Activated T-cell treated with anti-CD3 and anti-CD28 coated beads, Interleukin-2, amount 50 U/mL, for 4 hours (primary cell): Measurements from ENCODE around the gene TTYH2. TPM values are rescaled to one million over a fixed set of nuclear protein-coding genes. Genes with fewer than 3 reads are reported as not detected.
"Not testable (repeated sequence)": the region's sequence is repeated elsewhere in the genome, so short reads cannot be mapped to it uniquely, and the experiment has no call there.

Experiments used
- ATAC-seq, 2 donors: fragments of 200-7000 bp; cut with Tn5 transposase; one replicate each; pipeline ENCODE4 v1.10.0; 2021
- DNase-seq: peaks from one replicate; pipeline ENCODE4 v3.0.0-alpha.2; 2020
- H3K27me3 Mint-ChIP-seq: one replicate; pipeline ENCODE4 v1.8.0; 2021; ENCODE audit warnings: low read depth, mixed read lengths
- H3K36me3 Mint-ChIP-seq: one replicate; pipeline ENCODE4 v1.8.0; 2022; ENCODE audit warnings: mixed read lengths; ENCODE audit not compliant: insufficient read depth
- H3K4me1 Mint-ChIP-seq: one replicate; pipeline ENCODE4 v1.8.0; 2021; ENCODE audit warnings: low read depth, mixed read lengths
- H3K4me3 Mint-ChIP-seq: one replicate; pipeline ENCODE4 v1.8.0; 2021; ENCODE audit warnings: mild to moderate bottlenecking, moderate library complexity, mixed read lengths
- H3K9me3 Mint-ChIP-seq: one replicate; pipeline ENCODE4 v1.8.0; 2021; ENCODE audit warnings: mixed read lengths
- total RNA-seq, 3 donors: library from RNA; stranded (reverse); gene quantifications; one replicate each; pipeline ENCODE4 v1.2.1, GENCODE V29; 2021

The TTYH2 gene
- total RNA-seq, 3 donors from 2014 or later: 2.0 to 4.5 (median 3.5) TPM

DNA sequence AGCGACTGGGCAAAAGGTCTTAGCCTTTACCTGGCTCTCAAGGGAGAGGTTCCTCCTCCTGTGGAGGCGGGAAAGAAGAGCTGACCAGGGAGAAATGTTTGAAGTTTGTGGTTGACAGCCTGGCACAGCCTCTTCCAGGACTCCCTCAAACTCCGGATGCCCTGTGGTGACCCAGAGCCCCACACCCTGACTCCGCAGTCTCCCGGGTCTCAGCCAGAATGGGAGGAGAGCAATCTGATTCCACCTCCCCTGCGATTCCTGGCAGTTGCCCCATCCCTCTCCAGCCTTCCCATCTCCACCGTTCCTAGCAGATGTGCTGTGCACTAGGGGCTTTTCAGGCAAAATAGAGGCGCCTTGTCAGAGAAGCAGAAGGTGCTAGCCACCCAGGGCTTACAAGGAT is 55.2 kb downstream of the TTYH2 start:
- Mint-ChIP-seq H3K9me3 (no peaks in the 10 kb centered on the region), H3K27me3 (peaks cover 7% of the 10 kb centered on the region), H3K4me1 (peaks cover 16% of the 10 kb centered on the region), H3K4me3 (no peak overlapping the region), H3K36me3 (no peaks in the 10 kb centered on the region)
- ATAC-seq (no peak), DNase-seq (no peak)

DNA sequence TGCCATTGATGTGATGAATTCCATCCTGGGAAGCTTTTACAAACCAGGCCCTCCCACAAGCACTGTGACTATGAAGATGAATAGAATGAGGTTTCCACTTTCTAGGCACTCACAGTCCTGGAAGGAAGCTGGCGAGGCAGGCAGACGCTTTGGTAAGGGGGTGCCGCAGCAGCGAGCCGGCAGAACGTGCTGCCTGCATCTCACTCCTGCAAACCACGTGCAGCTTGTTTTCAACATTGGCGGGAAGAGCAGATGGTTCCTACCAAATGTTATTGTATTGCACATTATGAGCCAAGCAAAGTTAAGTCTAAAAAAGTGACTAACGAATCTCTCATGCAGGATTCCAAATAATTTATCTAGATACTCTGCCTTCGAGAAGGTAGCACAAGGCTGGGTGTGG is 57.0 kb downstream of the TTYH2 start:
- no peak for DNase-seq
- no peaks in the 10 kb centered on the region for H3K36me3 Mint-ChIP-seq
- no peak for ATAC-seq
- no peaks in the 10 kb centered on the region for H3K9me3 Mint-ChIP-seq
- H3K27me3 Mint-ChIP-seq: peaks cover 11% of the 10 kb centered on the region
- H3K4me3 Mint-ChIP-seq: no peak overlapping the region
- H3K4me1 Mint-ChIP-seq: peaks cover 32% of the 10 kb centered on the region

DNA sequence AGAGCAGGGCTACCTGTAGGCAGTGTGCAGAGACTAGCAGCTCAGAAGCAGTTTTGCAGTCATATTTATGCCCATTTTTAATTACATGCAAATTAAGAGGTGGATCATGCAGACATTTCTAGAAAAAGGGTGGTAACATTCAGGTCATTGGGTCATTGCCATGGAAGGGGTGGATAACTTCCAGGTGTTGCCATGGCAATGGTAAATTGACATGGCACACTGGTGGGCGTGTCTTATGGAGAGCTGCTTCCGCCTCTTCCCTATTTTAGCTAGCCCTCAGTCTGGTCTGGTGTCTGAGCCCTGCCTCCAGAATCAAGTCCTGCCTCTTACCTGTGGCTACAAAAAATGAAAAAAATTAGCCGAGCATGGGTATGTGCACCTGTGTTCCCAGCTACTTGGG is 57.9 kb downstream of the TTYH2 start:
- H3K9me3 Mint-ChIP-seq: no peaks in the 10 kb centered on the region
- H3K27me3 Mint-ChIP-seq: peaks cover 11% of the 10 kb centered on the region
- peaks cover 38% of the 10 kb centered on the region for H3K4me1 Mint-ChIP-seq
- H3K4me3 Mint-ChIP-seq: no peak overlapping the region
- ATAC-seq (no peak), DNase-seq (no peak)
- H3K36me3 Mint-ChIP-seq: no peaks in the 10 kb centered on the region

DNA sequence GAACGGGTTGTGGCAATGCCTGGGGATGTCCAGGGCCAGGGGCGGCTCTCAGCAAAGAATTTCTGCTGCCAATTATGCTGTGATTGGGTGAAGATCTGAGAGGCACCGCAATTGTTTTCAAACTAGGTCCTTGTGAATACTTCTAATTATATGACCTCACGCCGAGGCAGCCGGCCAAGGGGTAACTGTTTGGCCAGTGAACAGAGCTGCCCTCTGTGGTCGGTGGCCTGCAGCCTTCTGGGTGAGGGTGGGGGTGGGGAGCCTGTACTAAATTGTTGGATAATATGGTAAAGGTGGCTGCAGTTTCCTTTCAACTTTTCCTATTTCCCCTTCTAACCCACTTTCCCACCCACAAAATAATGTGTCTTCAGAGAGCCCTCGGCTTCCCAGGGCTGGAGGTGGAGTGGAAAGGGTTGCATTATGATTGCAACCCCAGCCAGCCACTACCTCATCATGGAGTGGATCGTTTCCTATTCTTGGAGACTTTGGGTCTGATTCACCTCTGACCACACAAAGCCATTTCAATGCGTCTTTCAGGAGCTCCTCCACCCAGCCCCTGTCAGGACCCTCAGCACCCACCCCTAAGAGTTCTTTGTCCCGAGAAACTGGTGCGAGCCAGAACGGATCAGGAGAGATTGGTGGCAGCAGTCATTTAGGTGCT is 58.7 kb downstream of the TTYH2 start:
- no peaks in the 10 kb centered on the region for H3K36me3 Mint-ChIP-seq
- no peak for DNase-seq
- no peaks in the 10 kb centered on the region for H3K9me3 Mint-ChIP-seq
- H3K4me3 Mint-ChIP-seq: no peak overlapping the region
- no peak for ATAC-seq
- peaks cover 38% of the 10 kb centered on the region for H3K4me1 Mint-ChIP-seq
- H3K27me3 Mint-ChIP-seq: peaks cover 11% of the 10 kb centered on the region

DNA sequence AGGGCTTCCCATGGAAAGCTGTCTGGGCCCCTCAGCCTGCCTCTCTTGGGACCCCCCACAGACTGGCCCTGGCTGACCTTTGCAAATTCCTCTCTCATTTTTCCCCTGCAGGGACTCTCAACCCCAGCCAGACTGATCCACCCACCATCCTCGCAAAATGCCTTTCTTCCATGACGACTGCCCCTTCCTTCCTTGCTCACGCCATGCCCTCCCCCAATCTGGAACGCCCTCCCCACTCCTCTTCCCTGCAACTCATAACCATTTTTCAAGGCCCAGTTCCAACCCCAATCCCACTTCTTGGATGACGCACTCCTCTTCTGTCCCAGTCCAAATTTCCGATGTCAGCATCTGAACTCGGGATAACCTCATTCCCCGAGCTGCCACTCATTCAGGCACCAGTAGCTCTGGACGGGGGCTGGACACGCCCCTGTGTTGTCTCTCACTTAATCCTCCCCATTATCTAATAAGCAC is 59.4 kb downstream of the TTYH2 start:
- DNase-seq (no peak), ATAC-seq (no peak)
- Mint-ChIP-seq H3K36me3 (no peaks in the 10 kb centered on the region), H3K4me1 (peaks cover 36% of the 10 kb centered on the region), H3K9me3 (no peaks in the 10 kb centered on the region), H3K27me3 (peaks cover 8% of the 10 kb centered on the region), H3K4me3 (no peak overlapping the region)

DNA sequence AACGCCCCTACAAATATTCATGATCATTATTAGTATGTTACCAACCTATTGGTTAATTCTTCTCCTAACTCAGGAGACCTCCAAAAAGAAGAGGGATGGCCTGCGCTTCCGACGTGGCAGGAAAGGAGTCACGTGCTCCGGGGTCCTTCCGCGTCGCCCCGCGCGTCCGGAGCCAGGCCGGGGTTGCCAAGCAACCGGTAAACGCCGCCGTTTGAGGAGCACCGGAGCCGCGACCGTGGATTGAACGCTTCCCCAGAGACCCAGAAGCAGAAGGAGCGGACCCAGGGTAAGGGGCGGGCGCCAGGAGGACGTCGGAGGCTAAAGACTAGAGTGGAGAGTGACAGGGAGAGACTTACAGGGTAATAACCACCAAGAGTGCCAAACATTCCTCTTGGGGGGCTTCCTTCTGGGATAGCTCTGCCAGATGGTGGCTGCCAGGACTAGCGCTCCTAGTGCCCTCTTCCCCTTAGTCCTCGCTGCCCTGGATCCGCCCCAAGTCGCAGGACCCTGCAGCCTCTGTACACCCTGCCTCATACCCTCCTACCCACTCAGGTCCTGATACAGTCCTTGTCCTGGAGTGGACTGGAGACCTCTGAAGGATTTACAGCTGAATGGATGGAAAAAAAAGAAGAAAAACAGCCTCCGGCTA is 60.8 kb downstream of the TTYH2 start, which contains the start of gene DNAI2:
Gene DNAI2, plus strand, starts transcription at position 175 of the 649 bp plus-strand sequence. CDS start 7,584 bp downstream, outside the sequence.
- ATAC-seq: peak; percentile 30 to 59
- peaks cover 4% of the 10 kb centered on the region for H3K27me3 Mint-ChIP-seq
- peak within 1 kb of the TSS; percentile 79 for H3K4me3 Mint-ChIP-seq
- H3K9me3 Mint-ChIP-seq: no peaks in the 10 kb centered on the region
- H3K4me1 Mint-ChIP-seq: peaks cover 33% of the 10 kb centered on the region
- no peaks in the 10 kb centered on the region for H3K36me3 Mint-ChIP-seq
- DNase-seq: no peak

DNA sequence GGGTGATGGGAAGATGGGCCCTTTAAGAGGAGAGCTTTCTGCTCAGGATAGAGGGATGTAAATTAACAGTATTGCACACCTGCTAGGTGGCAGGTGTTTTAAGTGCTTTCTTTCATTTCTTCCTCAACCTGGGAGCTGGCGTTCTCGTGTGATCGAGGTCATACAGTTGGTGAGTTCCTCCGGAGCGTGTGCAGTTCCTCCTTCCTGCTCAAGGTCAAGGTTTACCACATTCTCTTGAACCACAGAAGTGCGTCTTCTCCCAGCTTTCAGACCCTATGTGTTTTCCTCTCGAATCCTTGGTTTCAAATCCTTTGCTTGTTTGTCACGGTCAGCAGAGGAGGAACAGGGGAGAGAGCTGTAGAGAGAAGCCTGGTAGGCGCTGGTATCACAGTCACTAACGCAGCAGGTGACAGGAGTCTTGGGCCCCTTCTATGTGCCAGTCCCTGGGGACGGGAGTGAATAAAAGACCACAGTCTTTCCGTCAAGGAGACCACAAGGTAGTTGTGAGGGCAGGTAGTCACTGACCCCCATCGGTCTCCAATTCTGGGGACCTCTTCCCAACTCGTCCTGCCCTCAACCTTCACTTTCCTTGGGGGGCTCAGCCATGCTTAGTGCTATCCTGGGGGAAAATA is 61.5 kb downstream of the TTYH2 start:
- no peak for ATAC-seq

DNA sequence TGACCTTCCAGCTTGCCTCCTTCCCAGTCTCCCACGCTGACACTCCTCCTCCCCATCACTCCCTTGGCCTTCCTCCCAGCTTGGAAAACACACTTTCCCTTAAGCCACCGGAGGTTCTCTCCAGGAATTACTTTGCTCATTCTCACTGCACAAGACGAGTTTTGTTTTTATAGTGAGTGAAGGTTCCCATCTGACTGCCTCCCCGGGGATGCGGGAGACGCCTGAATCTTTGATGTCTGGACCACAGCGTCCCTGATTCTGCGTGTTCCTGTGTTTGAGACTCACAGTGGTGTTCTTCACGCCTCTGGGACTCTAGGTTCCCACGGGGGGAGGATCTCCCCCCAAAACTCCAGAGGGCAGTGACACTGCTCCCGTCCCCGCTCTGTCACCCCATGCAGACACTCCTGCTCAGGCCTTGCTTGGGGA is 62.7 kb downstream of the TTYH2 start:
- H3K4me1 Mint-ChIP-seq: peaks cover 48% of the 10 kb centered on the region
- ATAC-seq: no peak
- H3K9me3 Mint-ChIP-seq: no peaks in the 10 kb centered on the region
- no peak for DNase-seq
- no peaks in the 10 kb centered on the region for H3K36me3 Mint-ChIP-seq
- H3K4me3 Mint-ChIP-seq: no peak overlapping the region
- H3K27me3 Mint-ChIP-seq: peaks cover 4% of the 10 kb centered on the region

More for the DNA sequence above, 61.5 kb downstream of the TTYH2 start:
- Mint-ChIP-seq H3K36me3 (no peaks in the 10 kb centered on the region), H3K4me3 (peak overlapping the region; percentile 79), H3K27me3 (peaks cover 4% of the 10 kb centered on the region), H3K4me1 (peaks cover 36% of the 10 kb centered on the region), H3K9me3 (no peaks in the 10 kb centered on the region)
- no peak for DNase-seq

DNA sequence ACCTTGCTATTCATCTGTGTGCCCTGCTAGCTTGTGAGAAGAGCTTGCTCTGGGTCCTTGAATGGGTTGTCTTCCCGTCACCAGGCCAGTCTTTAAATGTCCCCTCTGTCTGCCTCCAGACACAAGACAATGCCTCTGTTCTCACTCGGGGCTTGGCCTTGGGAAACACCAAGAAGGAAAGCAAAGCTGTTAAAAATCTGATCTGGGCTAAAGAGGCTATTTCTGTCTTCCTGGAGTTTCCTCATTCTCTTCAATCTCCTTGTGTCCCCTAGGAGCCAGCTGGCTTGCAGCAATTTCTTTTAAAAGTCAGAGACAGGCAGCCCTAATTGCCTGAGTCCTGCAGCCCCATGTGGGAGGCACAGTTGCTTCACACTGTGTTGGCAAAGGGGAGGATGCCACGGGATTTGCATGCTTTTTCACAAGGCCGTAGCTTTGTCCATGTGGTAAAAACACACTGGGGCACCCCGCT is 63.2 kb downstream of the TTYH2 start:
- H3K4me1 Mint-ChIP-seq: peaks cover 48% of the 10 kb centered on the region
- DNase-seq (no peak), ATAC-seq (no peak)
- H3K27me3 Mint-ChIP-seq: peaks cover 4% of the 10 kb centered on the region
- H3K4me3 Mint-ChIP-seq: no peak overlapping the region
- no peaks in the 10 kb centered on the region for H3K9me3 Mint-ChIP-seq
- no peaks in the 10 kb centered on the region for H3K36me3 Mint-ChIP-seq

DNA sequence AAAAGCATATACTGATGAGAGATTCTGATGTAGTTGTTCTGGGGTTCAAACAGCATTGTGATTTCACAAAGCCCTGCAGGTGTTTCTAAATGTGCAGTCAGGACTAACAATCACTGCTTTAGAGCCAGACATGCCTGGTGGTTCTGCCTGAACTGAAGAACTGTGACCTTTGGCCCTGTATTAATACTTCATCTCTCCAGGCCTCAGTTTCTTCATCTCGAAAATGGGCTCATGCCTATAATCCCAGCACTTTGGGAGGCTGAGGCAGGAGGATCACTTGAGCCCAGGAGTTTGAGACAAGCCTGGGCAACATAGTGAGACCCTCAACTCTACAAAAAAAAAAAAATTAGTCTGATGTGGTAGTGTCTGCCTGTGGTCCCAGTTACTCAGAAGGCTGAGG is 64.6 kb downstream of the TTYH2 start:
- no peak for ATAC-seq
- Mint-ChIP-seq H3K4me1 (peaks cover 60% of the 10 kb centered on the region), H3K27me3 (peaks cover 4% of the 10 kb centered on the region), H3K4me3 (no peak overlapping the region), H3K9me3 (no peaks in the 10 kb centered on the region), H3K36me3 (no peaks in the 10 kb centered on the region)
- no peak for DNase-seq

DNA sequence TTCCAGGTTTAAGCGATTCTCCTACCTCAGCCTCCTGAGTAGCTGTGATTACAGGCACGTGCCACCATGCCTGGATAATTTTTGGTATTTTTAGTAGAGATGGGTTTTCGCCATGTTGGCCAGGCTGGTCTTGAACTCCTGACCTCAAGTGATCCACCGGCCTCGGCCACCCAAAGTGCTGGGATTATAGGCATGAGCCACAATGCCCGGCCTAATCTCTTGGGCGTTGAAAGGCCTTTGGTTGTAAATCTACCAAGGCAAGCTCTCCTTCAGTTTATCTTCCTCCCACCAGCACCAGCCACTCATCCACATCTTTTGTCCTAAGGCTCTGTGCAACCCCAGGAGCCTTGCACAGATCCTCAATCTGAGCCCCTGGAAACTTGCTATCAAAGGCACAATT is 66.2 kb downstream of the TTYH2 start:
- not testable (repeated sequence) for DNase-seq, H3K9me3 Mint-ChIP-seq, H3K27me3 Mint-ChIP-seq, ATAC-seq, H3K36me3 Mint-ChIP-seq
- Mint-ChIP-seq H3K4me3 (peak overlapping the region; percentile 31), H3K4me1 (peaks cover 56% of the 10 kb centered on the region)

DNA sequence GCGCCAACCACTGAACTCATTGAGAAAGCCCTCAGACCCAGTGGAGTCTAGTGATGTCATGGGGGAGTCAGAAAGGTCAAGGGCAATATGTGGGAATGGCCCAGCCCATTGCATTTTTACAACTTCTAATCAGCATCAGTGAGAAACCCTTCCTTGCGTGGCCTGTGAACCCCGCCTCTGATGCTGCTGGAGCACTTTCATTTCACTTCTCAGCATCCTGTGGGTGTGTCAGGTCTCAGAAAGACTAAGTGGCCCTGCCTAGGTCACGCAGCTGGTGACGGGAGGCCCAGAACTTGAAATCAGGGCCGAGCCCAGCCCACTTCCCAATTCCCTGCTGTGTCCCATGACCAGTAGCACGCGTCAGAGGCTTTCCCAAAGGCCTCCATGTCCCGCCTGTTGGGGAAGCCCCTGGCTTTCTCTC is 66.7 kb downstream of the TTYH2 start:
- ATAC-seq: peak; percentile 56 to 57
- no peaks in the 10 kb centered on the region for H3K9me3 Mint-ChIP-seq
- H3K4me1 Mint-ChIP-seq: peaks cover 56% of the 10 kb centered on the region
- H3K36me3 Mint-ChIP-seq: no peaks in the 10 kb centered on the region
- no peaks in the 10 kb centered on the region for H3K27me3 Mint-ChIP-seq
- H3K4me3 Mint-ChIP-seq: peak overlapping the region; percentile 31
- DNase-seq: peak; percentile 37

DNA sequence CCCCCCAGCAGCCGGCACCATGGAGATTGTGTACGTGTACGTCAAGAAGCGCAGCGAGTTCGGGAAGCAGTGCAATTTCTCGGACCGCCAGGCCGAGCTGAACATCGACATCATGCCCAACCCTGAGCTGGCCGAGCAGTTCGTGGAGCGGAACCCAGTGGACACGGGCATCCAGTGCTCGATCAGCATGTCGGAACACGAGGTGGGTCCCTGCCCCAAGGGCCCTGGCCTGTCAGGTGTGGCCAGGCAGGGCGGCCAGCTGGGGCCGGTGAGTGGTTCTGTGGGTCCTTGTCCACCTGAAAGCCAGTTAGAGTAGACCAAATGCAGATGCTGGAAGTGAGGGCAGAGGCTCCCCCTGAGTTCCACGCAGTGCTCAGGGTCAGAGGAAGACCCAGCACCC is 68.4 kb downstream of the TTYH2 start:
- H3K4me1 Mint-ChIP-seq: peaks cover 52% of the 10 kb centered on the region
- DNase-seq: no peak

DNA sequence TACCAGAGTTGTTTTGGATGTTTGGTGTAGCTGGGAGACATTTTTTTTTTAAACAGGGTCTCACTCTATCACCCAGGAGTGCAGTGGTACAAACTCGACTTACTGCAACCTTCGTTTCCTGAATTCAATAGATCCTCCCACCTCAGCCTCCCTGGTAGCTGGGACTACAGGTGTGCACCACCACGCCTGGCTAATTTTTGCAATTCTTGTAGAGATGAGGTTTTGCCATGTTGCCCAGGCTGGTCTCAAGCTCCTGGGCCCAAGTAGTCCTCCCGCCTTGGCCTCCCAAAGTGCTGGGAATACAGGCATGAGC is 68.9 kb downstream of the TTYH2 start:
- not testable (repeated sequence) for H3K4me3 Mint-ChIP-seq, H3K9me3 Mint-ChIP-seq, H3K36me3 Mint-ChIP-seq, ATAC-seq, DNase-seq, H3K27me3 Mint-ChIP-seq
- peaks cover 52% of the 10 kb centered on the region for H3K4me1 Mint-ChIP-seq

More for the DNA sequence above, 68.4 kb downstream of the TTYH2 start:
- Mint-ChIP-seq H3K27me3 (no peaks in the 10 kb centered on the region), H3K36me3 (no peaks in the 10 kb centered on the region), H3K9me3 (no peaks in the 10 kb centered on the region), H3K4me3 (no peak overlapping the region)
- ATAC-seq: no peak
